GM12873 (cell line): ENCODE data around the gene RAB3B.

ENCODE experiments used
- CTCF ChIP-seq: IDR thresholded peaks from 2 replicates; pipeline ENCODE4 v1.5.1; 2012; ENCODE audit warnings: low read depth, mild to moderate bottlenecking, moderate library complexity, low read length, control low read depth; ENCODE audit not compliant: insufficient read depth; ENCODE audit errors: missing control alignments

The RAB3B gene

GRCh38 chr1:51878308-51878615 lies 112.2 kb downstream of the RAB3B start:
- no peak for TF ChIP-seq CTCF

GRCh38 chr1:51877434-51878307 lies 112.8 kb downstream of the RAB3B start:
- TF ChIP-seq CTCF, result no peak

GRCh38 chr1:51875836-51876235 lies 114.7 kb downstream of the RAB3B start:
- TF ChIP-seq CTCF, result no peak

- no peak for TF ChIP-seq CTCF
These were observed 115.2 kb downstream of the RAB3B start for GRCh38 chr1:51875291-51875772.

GRCh38 chr1:51871351-51871975 lies 119.0 kb downstream of the RAB3B start:
- TF ChIP-seq CTCF, result no peak

GRCh38 chr1:51870603-51871350 lies 119.7 kb downstream of the RAB3B start:
- TF ChIP-seq CTCF, result no peak

- TF ChIP-seq CTCF, result no peak
These were observed 122.8 kb downstream of the RAB3B start for GRCh38 chr1:51867479-51868232.
